ENCODE measurements around the gene CXCR5. TPM values are rescaled to one million over a fixed set of nuclear protein-coding genes. Genes with fewer than 3 reads are reported as not detected.

CXCR5 gene
- total RNA-seq, 4 donors from 2014 or later = 0.09 to 0.12 TPM; not detected in 2

- DNase-seq (ENCODE audit: low spot score) (no peak), ATAC-seq (ENCODE audit: low FRiP score) (no peak)
- TF ChIP-seq CTCF (IDR thresholded peaks at IDR 0.05) = no peak
Observed at GRCh38 chr11:118885831-118886565, 2.3 kb downstream of the CXCR5 start.

DNA sequence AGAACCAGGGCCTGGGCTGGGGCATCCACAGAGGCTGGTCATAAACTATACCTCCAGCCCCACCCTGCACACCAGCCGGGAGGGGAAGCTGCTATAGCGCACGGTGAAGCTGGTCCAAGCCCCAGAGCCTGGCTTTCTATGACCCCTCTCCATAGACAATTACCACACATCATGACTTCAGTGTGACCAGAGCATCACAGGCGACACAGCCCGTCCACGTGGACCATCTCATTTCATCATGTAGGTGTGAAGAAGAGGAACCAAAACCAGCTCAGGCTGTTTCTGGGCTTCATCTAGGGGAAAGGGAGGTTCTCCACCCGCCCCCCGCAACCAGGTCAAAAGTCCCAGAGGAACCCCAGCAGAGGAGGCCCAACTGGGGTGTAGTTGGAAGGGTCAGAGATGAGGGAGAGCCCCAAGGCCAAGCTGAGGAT, 3.0 kb downstream of the CXCR5 start:
- no peak for TF ChIP-seq CTCF (IDR thresholded peaks at IDR 0.05)
- DNase-seq (ENCODE audit: low spot score) (no peak), ATAC-seq (ENCODE audit: low FRiP score) (no peak)

DNA sequence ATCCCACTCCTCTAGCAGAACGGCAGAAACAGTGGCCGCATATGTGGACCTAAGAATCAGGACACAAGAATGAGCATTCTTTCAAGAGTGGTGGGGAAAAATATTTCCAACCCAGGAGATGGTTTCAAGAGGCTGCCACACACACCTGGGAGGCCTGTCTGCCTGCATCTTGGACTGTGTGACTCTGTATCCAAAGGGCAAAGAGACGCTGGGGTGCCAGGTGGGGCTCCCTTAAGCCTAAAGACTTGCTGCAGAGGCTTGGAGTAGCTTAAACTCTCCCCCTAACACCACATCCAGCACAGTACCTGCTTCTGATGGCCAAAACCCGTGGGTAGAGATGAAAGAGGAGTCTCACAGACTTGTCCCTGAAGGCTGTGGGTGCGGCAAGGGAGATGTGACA, 3.5 kb downstream of the CXCR5 start:
- no peak for TF ChIP-seq CTCF (IDR thresholded peaks at IDR 0.05)
- ATAC-seq (ENCODE audit: low FRiP score) (no peak), DNase-seq (ENCODE audit: low spot score) (no peak)

DNA sequence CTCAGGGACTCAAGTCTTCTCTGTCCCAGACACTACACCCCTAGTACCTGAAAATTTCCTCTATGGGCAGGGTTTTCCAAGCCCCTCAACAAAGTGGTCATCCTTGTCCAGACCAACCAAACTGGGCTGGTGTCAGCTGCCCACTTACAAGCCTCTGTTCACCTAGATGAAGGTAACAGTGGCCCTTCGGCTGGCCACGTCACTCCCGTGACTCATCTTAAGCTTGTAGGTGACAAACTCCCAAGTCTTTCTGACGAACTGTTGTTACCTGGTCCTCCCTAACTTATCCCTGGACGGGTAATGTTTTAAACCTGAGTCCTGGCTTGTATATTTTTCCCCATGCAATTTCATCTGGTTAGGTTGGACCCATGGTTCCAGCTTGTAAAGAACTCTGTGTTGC, 4.7 kb downstream of the CXCR5 start:
- DNase-seq (ENCODE audit: low spot score) (no peak), ATAC-seq (ENCODE audit: low FRiP score) (no peak)
- no peak for TF ChIP-seq CTCF (IDR thresholded peaks at IDR 0.05)

GRCh38 chr11:118889797-118890196, 6.1 kb downstream of the CXCR5 start:
- no peak for TF ChIP-seq CTCF (IDR thresholded peaks at IDR 0.05)
- ATAC-seq (ENCODE audit: low FRiP score) (peak; percentile 87), DNase-seq (ENCODE audit: low spot score) (no peak)

DNA sequence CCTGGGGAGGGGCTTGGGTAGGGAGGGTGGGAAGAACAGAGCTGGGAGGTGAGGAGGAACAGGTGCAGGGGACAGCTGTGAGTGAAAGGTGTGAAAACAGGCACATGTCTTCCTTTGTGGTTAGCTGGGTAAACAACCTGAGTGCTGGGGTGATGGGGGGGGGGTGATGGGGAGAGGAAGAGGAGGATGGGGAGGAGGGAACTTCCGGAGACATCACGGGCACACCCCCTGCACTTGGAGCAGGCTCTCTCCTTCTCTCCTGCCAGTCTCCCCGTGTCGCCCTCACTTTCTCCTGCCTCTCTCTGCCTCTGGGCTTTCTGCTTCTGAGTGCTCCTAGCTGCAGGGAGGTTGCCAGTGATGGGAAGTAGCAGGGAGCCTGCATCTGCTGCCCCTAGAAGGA, 8.8 kb downstream of the CXCR5 start:
- no peak for DNase-seq (ENCODE audit: low spot score)
- no peak for TF ChIP-seq CTCF (IDR thresholded peaks at IDR 0.05)
- no peak for ATAC-seq (ENCODE audit: low FRiP score)

DNA sequence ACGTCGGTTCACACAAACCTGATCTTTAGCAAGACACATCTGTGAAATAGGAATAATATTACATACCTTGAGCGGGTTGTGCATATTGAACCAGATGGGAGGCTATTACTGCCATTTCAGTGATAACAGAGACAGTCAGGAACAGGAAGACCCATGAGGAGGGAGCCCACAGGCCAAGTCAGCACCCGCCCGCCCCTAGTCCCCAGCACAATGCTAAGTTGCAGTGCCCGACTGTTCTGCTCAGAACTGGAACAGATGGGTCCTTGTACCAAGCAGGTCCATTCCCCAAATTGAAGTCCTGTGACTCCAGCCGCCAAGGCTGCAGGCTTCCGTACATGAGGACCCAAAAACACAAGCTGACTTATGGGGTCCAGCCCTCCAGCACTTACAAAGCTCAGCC, 9.3 kb downstream of the CXCR5 start:
- TF ChIP-seq CTCF (IDR thresholded peaks at IDR 0.05) = no peak
- no peak for ATAC-seq (ENCODE audit: low FRiP score)
- DNase-seq (ENCODE audit: low spot score) = no peak

All from omental fat pad (tissue), 4 donors.